DMS114 treated with DMSO at 0.1 percent for 48 hours (cell line): ENCODE data around the gene CARD11.

Experiments used
- DNase-seq: peaks from one replicate; lab custom pipeline; 2025; ENCODE audit not compliant: unreplicated experiment; lab: John Stamatoyannopoulos, UW

Gene CARD11

GRCh38 chr7:2856388-2857169, 187.1 kb downstream of the CARD11 start:
- no peak for DNase-seq
